Measurements from ENCODE around the gene TBC1D26.
"Not testable (repeated sequence)": the region's sequence is repeated elsewhere in the genome, so short reads cannot be mapped to it uniquely, and the experiment has no call there.

GRCh38 chr17:15739259-15739658, 7.2 kb downstream of the TBC1D26 start:
- TF ChIP-seq YY1, CTCF, ZNF175, REST (tag by site-specific recombination; IDR thresholded peaks at IDR 0.05): not testable (repeated sequence)
- TF ChIP-seq, protein P1, sequence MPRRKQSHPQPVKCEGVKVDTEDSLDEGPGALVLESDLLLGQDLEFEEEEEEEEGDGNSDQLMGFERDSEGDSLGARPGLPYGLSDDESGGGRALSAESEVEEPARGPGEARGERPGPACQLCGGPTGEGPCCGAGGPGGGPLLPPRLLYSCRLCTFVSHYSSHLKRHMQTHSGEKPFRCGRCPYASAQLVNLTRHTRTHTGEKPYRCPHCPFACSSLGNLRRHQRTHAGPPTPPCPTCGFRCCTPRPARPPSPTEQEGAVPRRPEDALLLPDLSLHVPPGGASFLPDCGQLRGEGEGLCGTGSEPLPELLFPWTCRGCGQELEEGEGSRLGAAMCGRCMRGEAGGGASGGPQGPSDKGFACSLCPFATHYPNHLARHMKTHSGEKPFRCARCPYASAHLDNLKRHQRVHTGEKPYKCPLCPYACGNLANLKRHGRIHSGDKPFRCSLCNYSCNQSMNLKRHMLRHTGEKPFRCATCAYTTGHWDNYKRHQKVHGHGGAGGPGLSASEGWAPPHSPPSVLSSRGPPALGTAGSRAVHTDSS (tag by site-specific recombination; IDR thresholded peaks at IDR 0.05), result not testable (repeated sequence)
- TF ChIP-seq, protein P2, sequence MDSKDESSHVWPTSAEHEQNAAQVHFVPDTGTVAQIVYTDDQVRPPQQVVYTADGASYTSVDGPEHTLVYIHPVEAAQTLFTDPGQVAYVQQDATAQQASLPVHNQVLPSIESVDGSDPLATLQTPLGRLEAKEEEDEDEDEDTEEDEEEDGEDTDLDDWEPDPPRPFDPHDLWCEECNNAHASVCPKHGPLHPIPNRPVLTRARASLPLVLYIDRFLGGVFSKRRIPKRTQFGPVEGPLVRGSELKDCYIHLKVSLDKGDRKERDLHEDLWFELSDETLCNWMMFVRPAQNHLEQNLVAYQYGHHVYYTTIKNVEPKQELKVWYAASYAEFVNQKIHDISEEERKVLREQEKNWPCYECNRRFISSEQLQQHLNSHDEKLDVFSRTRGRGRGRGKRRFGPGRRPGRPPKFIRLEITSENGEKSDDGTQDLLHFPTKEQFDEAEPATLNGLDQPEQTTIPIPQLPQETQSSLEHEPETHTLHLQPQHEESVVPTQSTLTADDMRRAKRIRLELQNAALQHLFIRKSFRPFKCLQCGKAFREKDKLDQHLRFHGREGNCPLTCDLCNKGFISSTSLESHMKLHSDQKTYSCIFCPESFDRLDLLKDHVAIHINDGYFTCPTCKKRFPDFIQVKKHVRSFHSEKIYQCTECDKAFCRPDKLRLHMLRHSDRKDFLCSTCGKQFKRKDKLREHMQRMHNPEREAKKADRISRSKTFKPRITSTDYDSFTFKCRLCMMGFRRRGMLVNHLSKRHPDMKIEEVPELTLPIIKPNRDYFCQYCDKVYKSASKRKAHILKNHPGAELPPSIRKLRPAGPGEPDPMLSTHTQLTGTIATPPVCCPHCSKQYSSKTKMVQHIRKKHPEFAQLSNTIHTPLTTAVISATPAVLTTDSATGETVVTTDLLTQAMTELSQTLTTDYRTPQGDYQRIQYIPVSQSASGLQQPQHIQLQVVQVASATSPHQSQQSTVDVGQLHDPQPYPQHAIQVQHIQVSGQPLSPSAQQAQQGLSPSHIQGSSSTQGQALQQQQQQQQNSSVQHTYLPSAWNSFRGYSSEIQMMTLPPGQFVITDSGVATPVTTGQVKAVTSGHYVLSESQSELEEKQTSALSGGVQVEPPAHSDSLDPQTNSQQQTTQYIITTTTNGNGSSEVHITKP (tag by site-specific recombination; IDR thresholded peaks at IDR 0.05), result not testable (repeated sequence)
